ELF-1 (cell line): ENCODE results near the gene TMEM74B.

Experiments used
- DNase-seq: peaks from one replicate; pipeline ENCODE4 v3.0.0-alpha.2; 2016; ENCODE audit warnings: low read depth, low spot score

TMEM74B gene

DNA sequence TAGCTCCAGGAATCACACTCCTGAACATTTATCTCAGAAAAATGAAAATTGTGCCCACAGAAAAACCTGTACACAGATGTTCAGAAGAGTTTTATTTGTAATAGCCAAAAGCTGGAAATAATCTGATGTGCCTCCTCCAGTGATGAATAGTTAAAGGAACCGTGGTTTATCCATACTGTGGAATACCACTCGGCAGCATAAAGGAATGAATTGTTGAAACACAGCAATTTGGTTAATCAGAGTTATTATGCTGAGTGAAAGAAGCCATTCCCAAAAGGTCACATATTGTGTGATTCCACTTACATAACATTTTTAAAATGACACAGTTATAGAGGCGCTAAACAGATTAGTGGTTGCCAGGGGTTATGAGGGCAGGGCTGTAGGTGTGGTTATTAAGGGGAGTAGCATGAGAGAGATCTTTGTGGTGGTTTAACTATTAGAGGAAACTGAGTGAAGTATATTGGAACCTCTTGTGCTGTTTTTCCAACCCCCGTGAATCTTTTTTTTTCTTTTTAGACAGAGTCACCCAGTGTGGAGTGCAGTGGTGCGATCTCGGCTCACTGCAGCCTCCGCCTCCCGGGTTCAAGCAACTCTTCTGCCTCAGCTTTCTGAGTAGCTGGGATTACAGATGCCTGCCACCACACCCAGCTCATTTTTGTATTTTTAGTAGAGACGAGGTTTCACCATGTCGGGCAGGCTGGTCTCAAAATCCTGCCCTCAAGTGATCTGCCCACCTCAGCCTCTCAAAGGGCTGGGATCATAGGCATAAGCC lies 40.2 kb downstream of the TMEM74B start:
- no peak for DNase-seq

DNA sequence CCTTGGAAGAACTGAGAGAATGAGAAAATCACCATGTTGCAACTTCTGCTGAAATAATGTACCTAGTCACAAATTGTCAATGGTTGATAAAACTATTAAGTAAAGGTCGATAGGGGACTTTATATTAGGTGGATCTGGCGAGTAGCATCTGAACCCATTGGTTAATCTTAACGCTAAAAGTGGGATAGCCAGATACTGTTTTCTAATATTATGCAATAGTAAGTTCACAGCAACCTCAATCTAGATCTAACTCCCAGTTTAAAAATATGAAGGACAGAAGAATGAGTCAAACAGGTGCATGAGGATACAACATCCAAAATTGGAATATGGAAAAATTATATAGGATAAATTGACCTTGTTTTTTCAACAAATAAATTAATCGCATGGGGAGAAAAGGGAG lies 47.5 kb downstream of the TMEM74B start:
- DNase-seq: no peak

DNA sequence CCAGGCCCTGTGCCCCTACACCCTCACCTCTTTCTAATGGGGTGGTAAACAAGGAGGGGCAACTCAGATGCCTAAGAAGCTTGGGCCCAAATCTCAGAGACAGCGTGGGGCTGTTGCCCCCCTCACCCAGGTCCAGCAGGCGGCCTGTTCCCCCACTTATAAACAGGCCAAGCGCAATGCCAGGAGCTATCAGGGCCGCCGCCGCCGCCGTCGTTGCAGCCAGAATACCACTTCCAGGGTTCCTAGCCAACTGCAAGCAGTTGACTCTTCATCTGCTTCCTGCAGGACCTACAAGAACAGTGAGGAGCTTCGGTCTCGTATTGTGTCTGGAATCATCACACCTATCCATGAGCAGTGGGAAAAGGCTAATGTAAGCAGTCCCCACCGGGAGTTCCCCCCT lies 49.9 kb downstream of the TMEM74B start:
- no peak for DNase-seq

DNA sequence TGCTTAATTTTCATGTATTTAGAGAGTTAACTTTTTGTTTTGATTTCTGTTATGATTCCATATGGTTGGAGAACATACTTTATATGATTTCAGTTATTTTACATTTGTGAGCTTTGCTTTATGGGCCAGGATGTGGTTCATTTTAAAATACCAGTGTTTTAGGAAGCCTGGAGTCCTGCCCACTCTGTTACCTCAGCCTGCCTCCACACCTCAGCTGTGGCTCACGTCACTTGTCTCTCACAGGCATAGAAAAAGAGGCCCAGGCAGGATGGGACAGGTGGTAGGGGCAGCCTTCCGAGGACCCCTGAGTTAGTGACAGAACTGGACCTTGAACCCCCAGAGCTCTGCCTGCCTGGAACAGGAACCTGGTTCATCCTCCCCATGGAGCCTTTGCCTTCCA lies 50.4 kb downstream of the TMEM74B start:
- DNase-seq: no peak

DNA sequence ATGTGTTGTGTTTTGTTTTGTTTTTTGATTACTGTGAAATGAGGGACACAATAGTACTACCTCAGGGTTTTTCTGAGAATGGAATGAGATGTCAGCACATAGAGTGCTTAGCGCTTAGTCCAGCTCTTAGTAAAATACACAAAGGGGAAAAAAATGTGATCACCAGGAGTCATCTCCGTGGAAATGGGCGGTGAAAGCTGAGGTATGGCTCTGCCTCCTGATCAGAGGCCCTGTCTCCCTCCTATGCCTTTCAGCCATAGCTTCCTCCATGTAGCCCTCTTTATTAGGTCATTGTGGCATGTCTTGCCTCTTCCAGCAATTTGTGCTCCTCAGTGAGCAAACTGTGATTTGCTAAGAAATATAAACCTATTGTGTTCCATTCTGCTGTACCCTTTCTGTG lies 53.4 kb downstream of the TMEM74B start:
- DNase-seq: no peak

DNA sequence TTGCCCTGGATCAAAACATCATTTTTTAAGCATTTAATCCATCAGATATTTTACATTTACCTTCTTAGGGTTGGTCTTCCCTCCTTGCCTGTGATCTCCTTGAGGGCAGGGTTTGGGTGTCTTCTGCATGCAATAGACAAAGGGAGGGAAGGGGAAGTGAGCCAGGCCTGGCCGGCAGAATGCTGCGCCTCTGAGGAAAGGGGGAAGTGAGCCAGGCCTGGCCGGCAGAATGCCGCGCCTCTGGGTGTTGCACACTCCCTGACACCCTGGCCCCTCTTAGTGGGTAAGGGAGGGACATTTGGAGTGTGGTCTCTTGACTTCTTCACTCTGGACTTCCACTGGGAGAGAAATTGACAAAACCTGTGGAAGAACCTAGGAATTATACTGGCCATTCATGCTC lies 53.9 kb downstream of the TMEM74B start:
- DNase-seq: no peak
